IMR-90 (cell line): Measurements from ENCODE around the gene ZNF644. TPM values are rescaled to one million over a fixed set of nuclear protein-coding genes. Genes with fewer than 3 reads are reported as not detected.

Experiments used
- ATAC-seq: fragments of 200-7000 bp; cut with Tn5 transposase; 2 replicates; pipeline ENCODE4 v1.9.1; 2020; ENCODE audit warnings: low read depth, mild to moderate bottlenecking, moderate library complexity
- BruUV-seq: library from RNA; stranded (reverse); fragments of 400-500 nt; replicated peaks from 2 replicates; lab custom pipeline; 2021; lab: Mats Ljungman, UMichigan
- CTCF ChIA-PET: fragments of 300-600 bp; formaldehyde crosslinking; extraction: SDS; loops from one replicate; lab custom pipeline; 2021; ENCODE audit warnings: antibody characterized with exemption; lab: Yijun Ruan, JAX
- POLR2A ChIA-PET: fragments of 300-600 bp; sonication (Branson Sonifier 250); formaldehyde crosslinking; loops from one replicate; lab custom pipeline; 2022; ENCODE audit warnings: antibody characterized with exemption; ENCODE audit not compliant: unreplicated experiment; lab: Charles Lee
- DNase-seq: peaks from one replicate; pipeline ENCODE4 v3.0.0; 2013
- H2AFZ ChIP-seq: replicated peaks from 2 replicates; pipeline ENCODE3; 2013; ENCODE audit warnings: low read length, mild to moderate bottlenecking; ENCODE audit not compliant: poor library complexity
- H2AK5ac ChIP-seq: 2 replicates; pipeline ENCODE4 v1.6.1; 2013; ENCODE audit warnings: low read depth, low read length, inconsistent platforms
- H2AK9ac ChIP-seq: replicated peaks from 2 replicates; pipeline ENCODE3; 2013; ENCODE audit warnings: mild to moderate bottlenecking, low read depth, low read length, moderate library complexity; ENCODE audit not compliant: poor library complexity
- H2BK120ac ChIP-seq: 2 replicates; pipeline ENCODE4 v1.6.1; 2013; ENCODE audit warnings: low read depth, low read length, inconsistent platforms
- H2BK15ac ChIP-seq: 3 replicates; pipeline ENCODE4 v1.6.1; 2013; ENCODE audit warnings: low read depth, low read length, inconsistent platforms
- H2BK20ac ChIP-seq: 2 replicates; pipeline ENCODE4 v1.6.1; 2013; ENCODE audit warnings: low read depth, mild to moderate bottlenecking, inconsistent platforms, low read length, moderate library complexity
- H2BK5ac ChIP-seq: 2 replicates; pipeline ENCODE4 v1.6.1; 2013; ENCODE audit warnings: mild to moderate bottlenecking, low read depth, low read length, inconsistent platforms; ENCODE audit not compliant: poor library complexity, severe bottlenecking
- H3K14ac ChIP-seq: replicated peaks from 2 replicates; pipeline ENCODE4 v1.6.1; 2013; ENCODE audit warnings: low read depth, low read length, inconsistent platforms
- H3K18ac ChIP-seq: 2 replicates; pipeline ENCODE4 v1.6.1; 2013; ENCODE audit warnings: low read depth, low read length, control low read depth
- H3K23ac ChIP-seq: 2 replicates; pipeline ENCODE4 v1.6.1; 2013; ENCODE audit warnings: low read depth, low read length, inconsistent platforms
- H3K27ac ChIP-seq: 2 replicates; pipeline ENCODE4 v1.5.1; 2013; ENCODE audit warnings: mild to moderate bottlenecking, control low read depth, low read length; ENCODE audit not compliant: insufficient read depth
- H3K27me3 ChIP-seq: 2 replicates; pipeline ENCODE4 v1.6.1; 2013; ENCODE audit warnings: low read length; ENCODE audit not compliant: control insufficient read depth, insufficient read depth
- H3K36me3 ChIP-seq: 2 replicates; pipeline ENCODE4 v1.6.1; 2013; ENCODE audit warnings: low read length, mixed read lengths; ENCODE audit not compliant: control insufficient read depth, insufficient read depth
- H3K4ac ChIP-seq: 2 replicates; pipeline ENCODE4 v1.6.1; 2013; ENCODE audit warnings: low read depth, low read length, inconsistent platforms
- H3K4me1 ChIP-seq: 2 replicates; pipeline ENCODE4 v1.6.1; 2013; ENCODE audit warnings: low read length, mixed read lengths; ENCODE audit not compliant: control insufficient read depth, insufficient read depth
- H3K4me2 ChIP-seq: 2 replicates; pipeline ENCODE4 v1.6.1; 2013; ENCODE audit warnings: low read depth, mild to moderate bottlenecking, control low read depth, low read length, moderate library complexity
- H3K4me3 ChIP-seq: 2 replicates; pipeline ENCODE4 v1.5.1; 2013; ENCODE audit warnings: low read depth, mild to moderate bottlenecking, control low read depth, low read length, moderate library complexity; ENCODE audit not compliant: insufficient read depth
- H3K56ac ChIP-seq: 2 replicates; pipeline ENCODE4 v1.6.1; 2013; ENCODE audit warnings: low read length, inconsistent platforms; ENCODE audit not compliant: insufficient read depth; ENCODE audit errors: extremely low read depth
- H3K79me1 ChIP-seq, 2 experiments: 2 replicates each; pipeline ENCODE4 v1.6.1; 2013; ENCODE audit warnings: low read length in 2 of 2, inconsistent platforms in 1 of 2, low read depth in 1 of 2
- H3K9ac ChIP-seq: 2 replicates; pipeline ENCODE4 v1.6.1; 2013; ENCODE audit warnings: low read depth, low read length, control low read depth
- H3K9me1 ChIP-seq: 2 replicates; pipeline ENCODE4 v1.6.1; 2013; ENCODE audit warnings: low read length, inconsistent platforms; ENCODE audit not compliant: insufficient read depth
- H3K9me3 ChIP-seq: 2 replicates; pipeline ENCODE4 v1.6.1; 2013; ENCODE audit warnings: low read length; ENCODE audit not compliant: control insufficient read depth, insufficient read depth
- H4K20me1 ChIP-seq: 2 replicates; pipeline ENCODE4 v1.6.1; 2013; ENCODE audit warnings: low read length, inconsistent platforms; ENCODE audit not compliant: insufficient read depth
- H4K5ac ChIP-seq: 2 replicates; pipeline ENCODE4 v1.6.1; 2013; ENCODE audit warnings: mild to moderate bottlenecking, low read depth, low read length, control low read depth
- H4K8ac ChIP-seq, 2 experiments: 2 replicates each; pipeline ENCODE4 v1.6.1; 2013; ENCODE audit warnings: low read depth in 2 of 2, low read length in 2 of 2, control low read depth in 1 of 2, inconsistent platforms in 1 of 2
- H4K91ac ChIP-seq: 2 replicates; pipeline ENCODE4 v1.6.1; 2013; ENCODE audit warnings: low read depth, low read length, inconsistent platforms; ENCODE audit not compliant: insufficient read depth
- RFX5 ChIP-seq: IDR thresholded peaks from 2 replicates; pipeline ENCODE4 v1.8.0; 2012; ENCODE audit warnings: low read depth, mild to moderate bottlenecking, low read length, moderate library complexity
- dilution Hi-C: fragments of 300-500 bp; cut with HindIII; formaldehyde crosslinking; loops from one replicate; pipeline ENCODE4 v1.14.3; 2018; ENCODE audit warnings: low sequenced_read_pairs; ENCODE audit not compliant: unreplicated experiment
- in situ Hi-C: fragments of 300-500 bp; cut with MboI; formaldehyde crosslinking; loops from 3 replicates; pipeline ENCODE4 v1.14.3; 2019; ENCODE audit warnings: low sequenced_read_pairs, inconsistent platforms, mixed read lengths
- intact Hi-C: fragments of 100-400 bp; cut with micrococcal nuclease; formaldehyde crosslinking; loops from 2 replicates; pipeline ENCODE4 v1.10.0; 2022
- polyA plus RNA-seq, 3 experiments: library from polyadenylated mRNA; depleted of rRNA; stranded (reverse); fragments of >200 nt; gene quantifications; 2 replicates each; pipeline ENCODE4 v1.2.3, GENCODE V29; 2012; ENCODE audit warnings: low replicate concordance in 1 of 3
- total RNA-seq: library from RNA; depleted of rRNA; stranded (reverse); fragments of >200 nt; gene quantifications from 2 replicates; pipeline ENCODE4 v1.2.3, GENCODE V29; 2012

ZNF644 gene
- total and polyA plus RNA-seq, 2 of the 4 experiments (the other 2 are of a cell fraction) = 9.0 to 45.3 TPM

- Histone ChIP-seq H2BK120ac (no peak overlapping the region), H2BK20ac (no peak overlapping the region), H3K4me3 (no peak overlapping the region), H3K27ac (no peak overlapping the region), H3K18ac (no peak overlapping the region), H3K4me1 (no peaks in the 10 kb centered on the region), H3K79me1 (no peaks in the 10 kb centered on the region), H3K9ac (no peak overlapping the region), H4K20me1 (no peaks in the 10 kb centered on the region), H4K91ac (no peak overlapping the region), H3K4me2 (no peak overlapping the region), H3K23ac (no peak overlapping the region), H3K56ac (no peak overlapping the region), H3K27me3 (peaks cover 2% of the 10 kb centered on the region), H4K8ac (no peak overlapping the region), H2BK15ac (no peak overlapping the region), H2AK9ac (no peak overlapping the region), H2BK5ac (no peak overlapping the region), H3K36me3 (no peaks in the 10 kb centered on the region), H2AK5ac (no peak overlapping the region), H3K14ac (no peak overlapping the region), H3K9me1 (no peaks in the 10 kb centered on the region), H3K4ac (no peak overlapping the region), H4K5ac (no peak overlapping the region), H2AFZ (no peak overlapping the region), H3K9me3 (no peaks in the 10 kb centered on the region)
- in situ Hi-C loops = no loop called here
- ChIA-PET CTCF (no interaction called here), POLR2A (no interaction called here)
- no TSS peak for BruUV-seq
- dilution Hi-C loops = no loop called here
- intact Hi-C loops = no loop called here
- DNase-seq = no peak
- ATAC-seq = no peak
- TF ChIP-seq RFX5 = no peak
Observed at GRCh38 chr1:91032349-91032748, 10.5 kb upstream of the ZNF644 start.
